HG03108 (cell line): ENCODE results near the gene FBXO17.
"Not testable (repeated sequence)": the region's sequence is repeated elsewhere in the genome, so short reads cannot be mapped to it uniquely, and the experiment has no call there.

Source experiments
- ATAC-seq: cut with Tn5 transposase; IDR thresholded peaks from one replicate; pipeline ENCODE4 v1.9.1; 2021; ENCODE audit warnings: moderate library complexity; ENCODE audit not compliant: unreplicated experiment

Gene FBXO17

GRCh38 chr19:38980583-38981374, 5.2 kb upstream of the FBXO17 start:
- no peak for ATAC-seq

GRCh38 chr19:38979812-38980211, 4.3 kb upstream of the FBXO17 start:
- no peak for ATAC-seq

GRCh38 chr19:38978326-38978689, 2.8 kb upstream of the FBXO17 start:
- ATAC-seq = no peak

GRCh38 chr19:38977445-38978325, 2.1 kb upstream of the FBXO17 start:
- peak; percentile 78 for ATAC-seq

- ATAC-seq = no peak
Observed at GRCh38 chr19:38975861-38976271, 324 bp upstream of the FBXO17 start.

GRCh38 chr19:38974624-38975213, 823 bp downstream of the FBXO17 start:
- no peak for ATAC-seq

- no peak for ATAC-seq
Observed at GRCh38 chr19:38971672-38972071, 3.9 kb downstream of the FBXO17 start.

- no peak for ATAC-seq
Observed at GRCh38 chr19:38970664-38971532, 4.6 kb downstream of the FBXO17 start.

- ATAC-seq = not testable (repeated sequence)
Observed at GRCh38 chr19:38966149-38966548, 9.4 kb downstream of the FBXO17 start.

- no peak for ATAC-seq
Observed at GRCh38 chr19:38964738-38965137, 10.8 kb downstream of the FBXO17 start.

GRCh38 chr19:38959618-38960017, 15.9 kb downstream of the FBXO17 start:
- no peak for ATAC-seq

GRCh38 chr19:38958301-38958700, 17.2 kb downstream of the FBXO17 start:
- ATAC-seq = no peak

GRCh38 chr19:38956264-38956663, 19.3 kb downstream of the FBXO17 start:
- ATAC-seq = no peak

GRCh38 chr19:38953677-38954076, 21.9 kb downstream of the FBXO17 start:
- ATAC-seq = no peak

- ATAC-seq = no peak
Observed at GRCh38 chr19:38952395-38953165, 23.0 kb downstream of the FBXO17 start.

- ATAC-seq = no peak
Observed at GRCh38 chr19:38951187-38951586, 24.4 kb downstream of the FBXO17 start.

- ATAC-seq = no peak
Observed at GRCh38 chr19:38949580-38950367, 25.8 kb downstream of the FBXO17 start.

GRCh38 chr19:38946229-38947010, 29.1 kb downstream of the FBXO17 start:
- ATAC-seq = no peak
